H1 (cell line): ENCODE measurements around the gene FGF2.

Experiments
- CHD1 ChIP-seq: IDR thresholded peaks from 2 replicates; pipeline ENCODE4 v1.6.1; 2012; ENCODE audit warnings: low read depth, low read length, improper control_type of control experiment
- EZH2 ChIP-seq: fragments of 200-600 bp; sonication (generic); IDR thresholded peaks from 2 replicates; pipeline ENCODE4 v1.7.1; 2012; ENCODE audit warnings: low read depth, mild to moderate bottlenecking, moderate library complexity, low read length, inconsistent platforms; ENCODE audit not compliant: severe bottlenecking
- POLR2A ChIP-seq, 2 experiments: IDR thresholded peaks; 1 replicate in 1 of 2; 2 replicates in 1 of 2; pipeline ENCODE4 v1.6.1; 2011; ENCODE audit warnings: low read depth in 2 of 2, low read length in 2 of 2, mild to moderate bottlenecking in 2 of 2; ENCODE audit errors: control extremely low read depth in 1 of 2
- TAF7 ChIP-seq: optimal IDR thresholded peaks from 2 replicates; pipeline ENCODE3; 2011; ENCODE audit warnings: low read depth, mild to moderate bottlenecking, inconsistent platforms, low read length, moderate library complexity, borderline replicate concordance

GRCh38 chr4:122819708-122820449 lies 6.8 kb upstream of the FGF2 start:
- TF ChIP-seq TAF7 = no peak
- TF ChIP-seq CHD1 = no peak
- no peak for TF ChIP-seq POLR2A (IDR thresholded peaks at IDR 0.05; ENCODE audit: control extremely low read depth in 1 of 2, low read depth in 2 of 2, low read length in 2 of 2)
- no peak for TF ChIP-seq EZH2
